LHCN-M2 (cell line): ENCODE results near the gene ERF. TPM values are rescaled to one million over a fixed set of nuclear protein-coding genes. Genes with fewer than 3 reads are reported as not detected.

Experiments
- DNase-seq: peaks from one replicate; pipeline ENCODE4 v3.0.0-alpha.2; 2012; ENCODE audit warnings: low read depth
- total RNA-seq: library from RNA; depleted of rRNA; stranded (reverse); fragments of >200 nt; gene quantifications from 2 replicates; pipeline ENCODE4 v1.2.3, GENCODE V29; 2014

The ERF gene
- total RNA-seq, 1 experiment from 2014 or later: 56.2 TPM

DNA sequence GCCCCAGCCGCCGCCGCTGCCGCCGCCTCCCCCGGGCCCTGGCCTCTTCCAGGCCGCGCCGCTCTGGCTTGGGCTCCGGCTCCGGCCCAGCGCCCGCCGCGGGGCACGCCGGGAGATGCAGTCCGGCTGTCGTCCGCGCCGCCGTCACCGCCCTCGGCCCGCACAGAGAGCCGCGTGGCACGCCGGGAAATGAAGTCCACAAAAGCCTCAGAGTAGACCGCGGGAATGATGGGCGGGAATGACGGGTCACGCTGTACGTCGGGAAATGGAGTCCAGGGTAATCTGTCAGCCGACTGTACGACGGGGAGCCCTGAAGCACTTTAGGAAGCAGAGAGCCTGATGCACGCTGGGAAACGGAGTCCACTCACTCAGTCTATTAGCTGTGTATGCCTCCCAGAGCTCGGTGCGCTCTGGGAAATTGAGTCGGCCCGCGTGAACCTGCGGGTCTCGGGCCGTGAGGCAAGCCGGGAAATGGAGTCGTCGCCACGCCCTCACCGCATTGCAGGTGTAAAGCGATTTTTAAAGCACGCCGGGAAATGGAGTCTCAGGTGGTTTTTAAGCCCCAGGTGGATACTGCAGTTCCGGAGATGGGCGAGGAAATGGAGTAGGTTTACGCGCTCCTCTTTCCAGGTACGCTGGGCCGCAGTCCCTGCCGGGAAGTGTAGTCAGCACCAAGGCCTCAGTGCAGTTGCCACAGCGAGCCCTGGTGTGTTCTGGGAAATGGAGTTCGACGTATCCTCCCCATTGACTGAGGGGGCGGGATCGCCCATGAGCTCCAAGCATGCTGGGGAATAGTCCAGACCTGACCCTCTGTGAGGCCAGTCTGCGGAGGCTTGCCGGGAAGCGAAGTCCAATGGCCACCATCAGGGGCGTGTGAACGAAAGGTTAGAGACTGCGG is 12.2 kb downstream of the ERF start, which contains the start of gene GSK3A:
TSS of gene GSK3A (minus strand) at position 91 of the 898 bp plus-strand sequence. CDS start 137 bp downstream, outside the sequence.
- peak; percentile 99 for DNase-seq

DNA sequence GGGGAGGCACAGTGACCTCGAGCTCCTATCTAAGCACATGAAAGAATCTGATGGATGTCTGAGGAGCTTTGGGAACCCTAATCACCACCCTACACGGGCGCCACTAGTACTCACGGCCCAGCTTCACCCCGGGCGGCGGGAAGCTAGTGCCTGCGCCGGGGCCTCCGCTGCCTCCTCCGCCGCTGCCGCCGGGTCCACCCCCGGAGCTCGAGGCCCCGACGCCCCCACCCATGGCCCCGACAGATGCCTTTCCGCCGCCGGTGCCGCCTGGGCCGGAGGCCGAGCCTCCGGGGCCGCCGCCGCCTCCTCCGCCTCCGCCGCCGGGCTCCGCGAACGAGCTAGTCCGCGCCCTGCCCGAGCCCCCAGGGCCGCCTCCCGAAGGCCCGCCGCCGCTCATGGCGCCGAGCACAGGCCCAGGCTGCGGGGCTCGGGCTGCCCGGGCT is 12.8 kb downstream of the ERF start:
- no peak for DNase-seq

DNA sequence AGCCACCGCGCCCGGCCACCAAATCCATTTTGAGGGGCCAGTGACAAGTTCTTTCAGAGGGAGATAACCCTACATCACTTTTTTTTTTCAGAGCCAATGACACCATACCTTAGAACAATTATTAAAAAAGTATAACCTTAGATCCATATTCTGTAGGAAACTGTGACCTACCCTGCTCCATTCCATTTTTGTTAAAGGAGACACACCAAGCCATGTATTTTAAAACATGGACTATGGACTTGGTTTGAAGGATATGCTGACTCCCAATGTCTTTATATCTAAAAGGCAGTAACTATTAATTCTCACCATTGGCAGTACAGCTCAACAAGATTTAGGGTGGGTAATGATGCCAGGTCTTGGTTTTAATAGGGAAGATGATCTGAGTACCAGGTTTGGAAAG is 13.6 kb downstream of the ERF start:
- DNase-seq: no peak

GRCh38 chr19:42239544-42240220 is 15.2 kb downstream of the ERF start:
- no peak for DNase-seq

- DNase-seq: no peak
Observed at GRCh38 chr19:42235181-42235580, 19.7 kb downstream of the ERF start.

DNA sequence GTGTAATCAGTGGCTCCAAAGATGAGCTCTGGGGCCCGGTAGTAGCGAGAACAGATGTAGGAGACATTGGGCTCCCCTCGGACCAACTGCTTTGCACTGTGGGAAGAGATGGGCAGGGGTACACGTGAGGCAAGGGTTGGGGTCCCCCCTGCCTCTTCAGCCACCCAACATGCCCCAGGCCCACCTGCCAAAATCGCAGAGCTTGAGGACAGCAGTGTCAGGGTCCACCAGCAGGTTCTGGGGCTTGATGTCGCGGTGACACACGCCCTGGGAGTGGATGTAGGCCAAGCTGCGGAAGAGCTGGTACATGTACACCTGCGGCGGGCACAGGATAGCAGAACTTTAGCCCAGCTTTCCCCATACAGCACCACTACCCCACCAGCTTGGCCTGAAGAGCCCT is 20.6 kb downstream of the ERF start:
- no peak for DNase-seq

- no peak for DNase-seq
Observed at GRCh38 chr19:42233678-42234292, 21.1 kb downstream of the ERF start.

- DNase-seq: peak; percentile 67
Observed at GRCh38 chr19:42233106-42233505, 21.8 kb downstream of the ERF start.

DNA sequence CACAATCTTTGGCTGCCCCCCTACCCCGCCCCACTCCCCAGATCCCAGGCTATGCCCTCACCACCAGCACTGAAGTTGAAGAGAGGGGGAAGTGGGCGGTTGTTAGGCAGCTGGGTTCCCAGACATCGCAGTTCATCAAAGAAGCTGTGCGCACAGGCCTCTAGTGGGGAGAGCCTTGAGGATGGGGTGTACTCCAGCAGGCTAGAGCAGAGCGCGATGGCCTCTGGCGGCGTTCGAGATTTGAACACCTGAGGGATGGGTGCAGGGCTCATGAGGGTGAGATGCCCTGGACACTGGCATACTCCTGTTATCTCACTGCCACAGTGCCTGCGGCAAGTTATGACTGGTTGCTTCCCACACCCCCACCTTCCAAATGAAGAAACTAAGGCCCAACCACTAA is 22.5 kb downstream of the ERF start:
- DNase-seq: no peak

- no peak for DNase-seq
Observed at GRCh38 chr19:42230571-42230970, 24.4 kb downstream of the ERF start.

DNA sequence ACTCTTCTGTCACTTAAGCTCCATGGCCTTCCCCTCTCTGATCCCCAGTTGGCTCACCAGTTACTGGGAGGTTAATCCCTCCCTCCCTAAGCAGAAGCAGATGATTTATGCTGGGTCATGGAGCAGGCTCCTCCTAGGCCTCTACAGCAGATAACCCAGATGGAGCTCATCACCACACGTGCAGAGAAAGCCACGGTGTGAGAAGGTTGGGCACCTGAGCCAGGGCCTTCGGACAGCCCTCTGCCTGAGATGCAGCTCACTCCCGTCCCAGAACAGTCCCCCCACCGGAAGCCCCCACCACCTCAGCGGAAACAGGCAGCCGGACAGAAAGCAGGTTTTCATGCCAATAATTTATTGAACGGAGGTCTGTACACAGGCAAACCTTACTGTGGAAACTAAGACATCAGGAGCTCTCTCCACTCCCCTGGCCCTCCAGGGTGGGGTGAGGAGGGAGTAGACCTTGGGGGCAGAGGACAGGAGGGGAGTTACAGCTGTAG is 25.0 kb downstream of the ERF start:
- DNase-seq: no peak

GRCh38 chr19:42229301-42229854 is 25.6 kb downstream of the ERF start:
- DNase-seq: no peak

DNA sequence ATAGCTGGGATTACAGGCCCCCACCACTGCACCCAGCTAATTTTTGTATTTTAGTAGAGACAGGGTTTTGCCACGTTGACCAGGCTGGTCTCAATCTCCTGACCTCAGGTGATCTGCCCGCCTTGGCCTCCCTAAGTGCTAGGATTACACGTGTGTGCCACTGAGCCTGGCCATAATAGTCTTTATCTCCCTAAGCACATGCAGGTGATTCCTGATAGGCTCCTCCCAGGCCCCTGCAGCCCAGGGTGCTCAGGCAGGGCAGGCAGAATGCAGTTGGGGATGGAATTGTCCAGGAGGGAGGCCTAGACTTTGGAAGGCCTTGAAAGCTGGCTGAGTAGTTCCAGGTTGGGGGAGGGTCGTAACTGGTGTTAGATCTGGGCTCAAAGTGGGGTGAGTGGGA is 26.3 kb downstream of the ERF start:
- no peak for DNase-seq

DNA sequence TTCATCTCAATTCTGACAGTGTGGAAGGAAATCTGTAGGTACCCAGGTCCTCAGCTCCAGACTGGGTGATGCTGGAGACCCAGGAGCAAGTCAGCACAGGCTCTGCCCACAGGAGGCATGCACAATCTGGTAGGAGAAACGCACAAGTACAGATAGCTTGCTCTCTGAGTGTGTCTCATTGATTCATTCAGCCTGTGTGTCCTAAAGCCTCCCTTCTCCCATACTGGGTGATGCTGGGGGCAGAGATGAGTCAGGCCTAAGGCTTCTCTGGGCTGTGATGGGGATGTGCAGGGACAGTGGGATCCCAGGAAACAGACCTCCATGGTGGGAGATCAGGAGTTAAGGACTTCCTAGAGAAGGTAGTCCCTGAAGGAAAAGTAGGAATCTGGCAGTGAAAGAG is 28.0 kb downstream of the ERF start:
- no peak for DNase-seq

- no peak for DNase-seq
Observed at GRCh38 chr19:42225718-42226292, 29.1 kb downstream of the ERF start.

DNA sequence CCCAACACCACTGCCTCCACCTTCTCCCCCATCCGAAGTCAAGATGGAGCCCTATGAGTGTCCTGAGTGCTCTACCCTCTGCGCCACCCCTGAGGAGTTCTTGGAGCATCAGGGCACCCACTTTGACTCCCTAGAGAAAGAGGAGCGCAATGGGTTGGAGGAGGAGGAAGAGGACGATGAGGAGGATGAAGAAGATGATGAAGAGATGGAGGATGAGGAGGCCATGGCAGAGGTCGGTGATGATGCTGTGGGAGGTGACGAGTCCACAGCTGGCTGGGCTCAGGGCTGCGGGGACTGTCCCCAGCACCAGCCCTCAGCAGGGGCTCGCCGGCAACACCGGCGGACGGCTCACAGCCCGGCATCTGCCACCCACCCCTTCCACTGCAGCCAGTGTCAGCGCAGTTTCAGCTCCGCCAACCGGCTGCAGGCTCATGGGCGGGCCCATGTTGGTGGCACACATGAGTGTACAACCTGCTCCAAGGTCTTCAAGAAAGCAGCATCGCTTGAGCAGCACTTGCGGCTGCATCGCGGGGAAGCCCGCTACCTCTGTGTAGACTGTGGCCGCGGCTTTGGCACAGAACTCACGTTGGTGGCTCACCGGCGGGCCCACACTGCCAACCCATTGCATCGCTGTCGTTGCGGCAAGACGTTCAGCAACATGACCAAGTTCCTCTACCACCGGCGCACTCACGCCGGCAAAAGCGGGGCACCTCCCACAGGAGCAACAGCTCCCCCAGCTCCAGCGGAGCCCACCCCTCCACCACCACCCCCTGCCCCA is 29.8 kb downstream of the ERF start:
- no peak for DNase-seq

GRCh38 chr19:42220751-42221097 is 34.2 kb downstream of the ERF start:
- DNase-seq: no peak

DNA sequence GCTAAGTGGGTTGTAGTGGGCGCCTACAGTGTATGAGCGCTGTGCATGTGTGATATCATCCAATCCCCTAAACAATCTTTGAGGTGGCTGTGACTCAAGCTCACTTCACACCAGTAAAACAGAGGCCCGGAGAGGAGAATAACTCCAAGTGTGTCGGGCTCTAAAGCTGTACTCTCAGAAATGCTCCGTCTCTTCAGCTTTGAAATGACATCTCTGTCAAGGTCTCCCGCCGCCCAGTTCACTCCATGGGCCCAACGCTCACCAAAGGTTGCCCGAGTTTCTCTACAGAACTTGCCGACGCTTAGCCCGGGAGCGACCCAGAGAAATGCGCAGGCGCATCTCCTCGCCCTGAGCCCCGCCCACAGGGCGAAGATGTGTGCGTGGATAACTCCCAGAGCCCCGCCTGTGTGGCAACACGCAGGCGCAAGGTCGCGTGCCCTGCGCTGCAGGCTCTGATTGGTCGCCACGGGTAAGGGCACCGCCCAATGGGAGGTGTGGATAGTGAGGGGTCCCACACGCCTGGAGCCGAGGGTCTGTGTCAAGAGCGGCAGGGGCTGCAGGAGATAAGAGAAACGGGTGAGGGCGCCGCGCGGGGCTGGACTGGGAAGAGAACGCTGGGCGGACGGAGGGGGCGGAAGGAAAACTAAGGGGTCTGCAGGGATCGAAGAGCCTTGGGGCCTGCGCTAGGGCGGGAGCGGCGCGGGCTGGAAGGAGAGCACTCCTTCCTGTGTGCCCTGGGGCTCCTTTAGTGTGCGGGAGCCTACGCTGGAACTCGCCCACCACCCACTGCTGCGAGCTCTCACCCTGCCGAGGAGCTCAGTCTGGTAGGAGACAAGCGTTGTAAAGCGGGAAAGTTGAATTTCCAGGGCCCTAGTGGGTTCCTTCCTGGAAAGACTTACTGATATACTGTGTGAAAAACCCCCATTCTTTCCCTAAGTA is 34.8 kb downstream of the ERF start, which contains the start of gene ZNF526:
TSS of gene ZNF526 (plus strand) at position 501 of the 939 bp plus-strand sequence. CDS start 4,092 bp downstream, outside the sequence.
- peak; percentile 96 for DNase-seq
